Ishikawa (cell line): Measurements from ENCODE around the gene TYMP.

Experiments used
- NFIC ChIP-seq: IDR thresholded peaks from 2 replicates; pipeline ENCODE4 v1.6.1; 2012
- RAD21 ChIP-seq: IDR thresholded peaks from 2 replicates; pipeline ENCODE4 v1.6.1; 2012; ENCODE audit warnings: low read depth

GRCh38 chr22:50526834-50527801 lies 2.7 kb downstream of the TYMP start:
- TF ChIP-seq NFIC: no peak
- no peak for TF ChIP-seq RAD21
